Glutamatergic neuron (in vitro differentiated cells): ENCODE data around the gene PLEKHA6. TPM values are rescaled to one million over a fixed set of nuclear protein-coding genes. Genes with fewer than 3 reads are reported as not detected.

ENCODE experiments used
- DNase-seq: peaks from one replicate; pipeline ENCODE4 v3.0.0; 2022
- H3K27ac Mint-ChIP-seq: one replicate; pipeline ENCODE4 v1.8.0; 2020; ENCODE audit warnings: mild to moderate bottlenecking, mixed read lengths, inconsistent platforms; ENCODE audit not compliant: unreplicated experiment
- H3K27me3 Mint-ChIP-seq: one replicate; pipeline ENCODE4 v1.8.0; 2020; ENCODE audit warnings: mild to moderate bottlenecking, moderate library complexity, mixed read lengths, inconsistent platforms; ENCODE audit not compliant: unreplicated experiment
- H3K36me3 Mint-ChIP-seq: one replicate; pipeline ENCODE4 v1.8.0; 2020; ENCODE audit warnings: mild to moderate bottlenecking, mixed read lengths, inconsistent platforms; ENCODE audit not compliant: unreplicated experiment
- H3K4me1 Mint-ChIP-seq: one replicate; pipeline ENCODE4 v1.8.0; 2020; ENCODE audit warnings: mild to moderate bottlenecking, low read depth, mixed read lengths, inconsistent platforms; ENCODE audit not compliant: unreplicated experiment
- H3K4me3 Mint-ChIP-seq: one replicate; pipeline ENCODE4 v1.8.0; 2020; ENCODE audit warnings: mild to moderate bottlenecking, mixed read lengths, inconsistent platforms; ENCODE audit not compliant: unreplicated experiment
- H3K9me3 Mint-ChIP-seq: one replicate; pipeline ENCODE4 v1.8.0; 2020; ENCODE audit warnings: mild to moderate bottlenecking, moderate library complexity, mixed read lengths, inconsistent platforms; ENCODE audit not compliant: unreplicated experiment
- CTCF ChIP-seq: fragments of 200-600 bp; sonication (generic); IDR thresholded peaks from one replicate; pipeline ENCODE4 v1.5.0; 2021; ENCODE audit not compliant: partially characterized antibody, unreplicated experiment
- total RNA-seq: library from RNA; stranded (reverse); fragmentation: NEBNext Ultra II Directional; extraction: Animal tissue kit (Norgen Biotek cat#: 25700); gene quantifications from one replicate; pipeline ENCODE4 v1.2.1, GENCODE V29; 2021; ENCODE audit not compliant: unreplicated experiment

PLEKHA6 gene
- total RNA-seq, 1 donor from 2014 or later, result 72.7 TPM

DNA sequence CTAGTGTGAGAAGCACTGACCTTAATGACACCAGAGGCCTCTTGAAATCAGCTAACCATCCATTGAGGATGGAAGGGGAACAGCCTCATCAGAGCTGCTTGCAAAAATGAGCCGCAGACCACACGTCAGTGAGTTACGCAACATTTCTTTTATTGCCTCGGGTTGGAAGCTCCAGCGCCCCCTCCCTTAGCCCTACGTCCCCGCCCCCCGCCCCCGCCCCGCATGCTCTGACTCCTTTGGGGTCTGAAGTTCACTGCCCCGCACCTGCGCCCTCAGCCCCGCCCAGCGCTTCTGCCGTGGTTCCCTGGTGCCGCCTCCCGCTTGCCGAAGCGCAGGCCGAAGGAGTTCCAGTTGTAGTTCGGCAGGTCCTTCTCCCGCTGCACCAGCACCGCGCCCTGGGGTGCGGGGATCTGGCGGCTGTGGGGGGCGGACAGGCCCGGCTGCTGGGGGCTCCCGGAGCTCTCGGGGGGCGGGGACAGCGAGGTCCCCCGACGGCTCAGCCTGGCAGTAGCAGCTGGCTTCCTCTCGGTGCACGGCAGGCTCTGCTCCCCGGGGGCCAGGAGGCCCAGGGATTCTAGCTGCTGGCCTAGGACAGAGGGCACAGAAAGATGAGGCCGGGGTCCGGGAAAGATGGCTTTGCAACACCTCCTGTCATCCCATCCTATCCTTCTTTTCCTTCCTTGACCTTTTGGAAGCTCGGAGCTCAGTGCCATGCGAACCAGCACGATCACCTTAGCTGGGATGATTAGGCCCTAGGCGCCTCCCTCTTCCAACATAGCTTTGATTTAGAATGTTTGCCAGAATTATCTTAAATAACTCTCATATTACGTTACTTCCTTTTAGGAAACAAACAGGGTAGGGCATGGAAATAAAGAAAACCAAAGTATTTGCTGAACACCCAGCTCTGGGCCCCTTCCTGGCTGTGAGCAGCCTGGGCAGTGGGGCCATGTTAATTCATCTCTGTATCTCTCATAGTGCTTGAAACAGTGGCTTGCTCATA lies 169.2 kb downstream of the PLEKHA6 start:
- H3K27me3 Mint-ChIP-seq, result peaks cover 12% of the 10 kb centered on the region
- peak overlapping the region; percentile 60 for H3K27ac Mint-ChIP-seq
- peaks cover 6% of the 10 kb centered on the region for H3K9me3 Mint-ChIP-seq
- peak overlapping the region; percentile 81 for H3K4me3 Mint-ChIP-seq
- no peak for TF ChIP-seq CTCF
- H3K4me1 Mint-ChIP-seq, result peaks cover 35% of the 10 kb centered on the region
- no peaks in the 10 kb centered on the region for H3K36me3 Mint-ChIP-seq
- peak; percentile 67 for DNase-seq

- H3K27me3 Mint-ChIP-seq, result peaks cover 9% of the 10 kb centered on the region
- no peak overlapping the region for H3K27ac Mint-ChIP-seq
- DNase-seq, result no peak
These were observed 170.6 kb downstream of the PLEKHA6 start for GRCh38 chr1:204188959-204189639.

GRCh38 chr1:204186597-204186996 lies 173.1 kb downstream of the PLEKHA6 start:
- H3K27ac Mint-ChIP-seq, result no peak overlapping the region
- H3K36me3 Mint-ChIP-seq, result no peaks in the 10 kb centered on the region
- TF ChIP-seq CTCF, result no peak
- peaks cover 3% of the 10 kb centered on the region for H3K27me3 Mint-ChIP-seq
- peaks cover 2% of the 10 kb centered on the region for H3K9me3 Mint-ChIP-seq
- H3K4me1 Mint-ChIP-seq, result peaks cover 30% of the 10 kb centered on the region
- no peak for DNase-seq
- H3K4me3 Mint-ChIP-seq, result no peak overlapping the region

More at GRCh38 chr1:204188959-204189639, 170.6 kb downstream of the PLEKHA6 start:
- no peak for TF ChIP-seq CTCF
- Mint-ChIP-seq H3K9me3 (peaks cover 2% of the 10 kb centered on the region), H3K4me1 (peaks cover 32% of the 10 kb centered on the region), H3K4me3 (peak overlapping the region; percentile 20), H3K36me3 (no peaks in the 10 kb centered on the region)

- Mint-ChIP-seq H3K4me1 (no peaks in the 10 kb centered on the region), H3K4me3 (no peak overlapping the region), H3K27me3 (peaks cover 6% of the 10 kb centered on the region), H3K36me3 (no peaks in the 10 kb centered on the region), H3K27ac (no peak overlapping the region), H3K9me3 (peaks cover 4% of the 10 kb centered on the region)
- no peak for TF ChIP-seq CTCF
- no peak for DNase-seq
These were observed 178.6 kb downstream of the PLEKHA6 start for GRCh38 chr1:204181116-204181515.
